Panc1 (cell line): ENCODE measurements around the gene IL17D. TPM values are rescaled to one million over a fixed set of nuclear protein-coding genes. Genes with fewer than 3 reads are reported as not detected.

Experiments
- ATAC-seq: fragments of 200-7000 bp; cut with Tn5 transposase; 2 replicates; pipeline ENCODE4 v1.9.1; 2020; ENCODE audit warnings: mild to moderate bottlenecking, moderate library complexity
- BruUV-seq: library from RNA; stranded (reverse); fragments of 400-500 nt; replicated peaks from 2 replicates; lab custom pipeline; 2021; lab: Mats Ljungman, UMichigan
- CTCF ChIA-PET: fragments of 300-600 bp; sonication (Branson Sonifier 250); formaldehyde crosslinking; loops from one replicate; lab custom pipeline; 2022; ENCODE audit warnings: antibody characterized with exemption; lab: Charles Lee
- POLR2A ChIA-PET: fragments of 300-600 bp; sonication (Branson Sonifier 250); formaldehyde crosslinking; loops from one replicate; lab custom pipeline; 2022; ENCODE audit warnings: antibody characterized with exemption; lab: Charles Lee
- DNase-seq: peaks from one replicate; pipeline ENCODE4 v3.0.0-alpha.2; 2010; ENCODE audit warnings: low read depth, low spot score
- H3K27ac ChIP-seq: 2 replicates; pipeline ENCODE4 v1.5.1; 2011; ENCODE audit warnings: mild to moderate bottlenecking, low read length, inconsistent platforms
- H3K27me3 ChIP-seq: fragments of 200-500 bp; sonication (Bioruptor generic); 2 replicates; pipeline ENCODE4 v1.6.0; 2014; ENCODE audit warnings: low read length, inconsistent platforms; ENCODE audit not compliant: control insufficient read depth, insufficient read depth
- H3K36me3 ChIP-seq: fragments of 200-500 bp; sonication (Bioruptor generic); 2 replicates; pipeline ENCODE4 v1.5.1; 2014; ENCODE audit warnings: inconsistent platforms, mild to moderate bottlenecking, low read length, moderate library complexity; ENCODE audit not compliant: control insufficient read depth, insufficient read depth
- H3K4me1 ChIP-seq: 2 replicates; pipeline ENCODE4 v1.5.1; 2011; ENCODE audit warnings: inconsistent platforms, mild to moderate bottlenecking, low read length, moderate library complexity; ENCODE audit not compliant: control insufficient read depth, insufficient read depth
- H3K4me3 ChIP-seq, 2 experiments: 2 replicates each; pipeline ENCODE4 v1.5.1; 2011 to 2012; ENCODE audit warnings: low read depth in 2 of 2, low read length in 2 of 2, mild to moderate bottlenecking in 2 of 2, inconsistent platforms in 1 of 2, moderate library complexity in 1 of 2
- H3K9me3 ChIP-seq: fragments of 200-500 bp; sonication (Bioruptor generic); 2 replicates; pipeline ENCODE4 v1.5.1; 2014; ENCODE audit warnings: low read depth, mild to moderate bottlenecking, inconsistent platforms, low read length, moderate library complexity; ENCODE audit not compliant: control insufficient read depth, insufficient read depth
- CTCF ChIP-seq: fragments of 450-650 bp; IDR thresholded peaks from 2 replicates; pipeline ENCODE4 v1.5.1; 2017; ENCODE audit warnings: mild to moderate bottlenecking
- POLR2AphosphoS5 ChIP-seq: IDR thresholded peaks from 2 replicates; pipeline ENCODE4 v1.6.1; 2012; ENCODE audit warnings: mild to moderate bottlenecking, low read depth, low read length, moderate library complexity
- REST ChIP-seq, 2 experiments: IDR thresholded peaks; 2 replicates each; pipeline ENCODE4 v1.6.1; 2011 to 2012; ENCODE audit warnings: low read depth in 2 of 2, control low read depth in 1 of 2, low read length in 1 of 2, mild to moderate bottlenecking in 1 of 2, moderate library complexity in 1 of 2; ENCODE audit not compliant: insufficient read depth in 1 of 2
- SIN3A ChIP-seq: IDR thresholded peaks from 2 replicates; pipeline ENCODE4 v1.6.1; 2012; ENCODE audit warnings: low read depth, mild to moderate bottlenecking, low read length, moderate library complexity, borderline replicate concordance; ENCODE audit not compliant: insufficient read depth
- TCF7L2 ChIP-seq: IDR thresholded peaks from 2 replicates; pipeline ENCODE4 v1.6.1; 2011; ENCODE audit warnings: mild to moderate bottlenecking, low read depth, low read length, inconsistent platforms
- in situ Hi-C: cut with HindIII; loops from 2 replicates; pipeline ENCODE4 v1.10.0; 2016; ENCODE audit warnings: low sequenced_read_pairs, low pct_unique_long_range_greater_than_20kb
- intact Hi-C: fragments of 100-400 bp; cut with micrococcal nuclease; formaldehyde crosslinking; loops from one replicate; pipeline ENCODE4 v1.10.0; 2022; ENCODE audit not compliant: unreplicated experiment
- total RNA-seq: library from RNA; stranded (reverse); gene quantifications from one replicate; pipeline ENCODE4 v1.2.1, GENCODE V29; 2021; ENCODE audit not compliant: unreplicated experiment

The IL17D gene
- total RNA-seq, 1 experiment from 2014 or later: 0.46 TPM

- H3K4me3 ChIP-seq: no peak overlapping the region
- H3K36me3 ChIP-seq: no peaks in the 10 kb centered on the region
- no peaks in the 10 kb centered on the region for H3K4me1 ChIP-seq
- no TSS peak for BruUV-seq
- CTCF ChIA-PET: no interaction called here
- no peak overlapping the region for H3K27ac ChIP-seq
- no peak for ATAC-seq
- TF ChIP-seq TCF7L2: no peak
- no peak for TF ChIP-seq POLR2AphosphoS5
- no peak for TF ChIP-seq SIN3A
- TF ChIP-seq CTCF: no peak
- TF ChIP-seq REST (IDR thresholded peaks at IDR 0.05; ENCODE audit: insufficient read depth in 1 of 2, low read depth in 2 of 2, low read length in 1 of 2): no peak
- intact Hi-C loops (no loop called here), in situ Hi-C loops (no loop called here)
- H3K27me3 ChIP-seq: no peaks in the 10 kb centered on the region
- no peak for DNase-seq
- H3K9me3 ChIP-seq: no peaks in the 10 kb centered on the region
- POLR2A ChIA-PET: no interaction called here
Measured at GRCh38 chr13:20666948-20667347, 36.6 kb upstream of the IL17D start.

GRCh38 chr13:20667857-20668437 is 35.6 kb upstream of the IL17D start:
- ATAC-seq (no peak), DNase-seq (no peak)
- Histone ChIP-seq H3K9me3 (no peaks in the 10 kb centered on the region), H3K27ac (no peak overlapping the region), H3K4me3 (no peak overlapping the region), H3K4me1 (no peaks in the 10 kb centered on the region), H3K36me3 (no peaks in the 10 kb centered on the region), H3K27me3 (no peaks in the 10 kb centered on the region)
- in situ Hi-C loops (no loop called here), intact Hi-C loops (no loop called here)
- CTCF ChIA-PET: no interaction called here
- BruUV-seq: no TSS peak
- no peak for TF ChIP-seq POLR2AphosphoS5
- TF ChIP-seq TCF7L2: no peak
- POLR2A ChIA-PET: no interaction called here

GRCh38 chr13:20669162-20669561 is 34.3 kb upstream of the IL17D start:
- DNase-seq (no peak), ATAC-seq (no peak)
- intact Hi-C loops: no loop called here
- no peaks in the 10 kb centered on the region for H3K27me3 ChIP-seq
- in situ Hi-C loops: no loop called here
- no peaks in the 10 kb centered on the region for H3K36me3 ChIP-seq
- no peaks in the 10 kb centered on the region for H3K9me3 ChIP-seq
- TF ChIP-seq REST (IDR thresholded peaks at IDR 0.05; ENCODE audit: insufficient read depth in 1 of 2, low read depth in 2 of 2, low read length in 1 of 2) (no peak), SIN3A (no peak), TCF7L2 (no peak), POLR2AphosphoS5 (no peak), CTCF (no peak)
- no TSS peak for BruUV-seq
- no peaks in the 10 kb centered on the region for H3K4me1 ChIP-seq
- H3K27ac ChIP-seq: no peak overlapping the region
- CTCF ChIA-PET: no interaction called here
- no peak overlapping the region for H3K4me3 ChIP-seq
- POLR2A ChIA-PET: no interaction called here
